Measurements from ENCODE around the gene TUBGCP3. TPM values are rescaled to one million over a fixed set of nuclear protein-coding genes. Genes with fewer than 3 reads are reported as not detected.
A peak's percentile ranks its signal among the peaks of the same experiment; 100 is the strongest.

The TUBGCP3 gene
- total RNA-seq, 1 donor from 2014 or later = 22.4 TPM

- no peaks in the 10 kb centered on the region for H3K9me3 ChIP-seq
- H3K4me3 ChIP-seq = no peak overlapping the region
- no peak for DNase-seq (ENCODE audit: low spot score in 2 of 2)
- no peaks in the 10 kb centered on the region for H3K36me3 ChIP-seq
- no peaks in the 10 kb centered on the region for H3K27me3 ChIP-seq
- H3K27ac ChIP-seq = no peak overlapping the region
- TF ChIP-seq CTCF (IDR thresholded peaks at IDR 0.05) = no peak
- intact Hi-C loops (cut with DNase I) = loop anchor here (10.0 kb wide), 1 partner anchor 971 kb away; no protein-coding TSS in a partner anchor
- H3K4me1 ChIP-seq = no peaks in the 10 kb centered on the region
Observed at GRCh38 chr13:112445411-112446271, 142.3 kb downstream of the TUBGCP3 start.

GRCh38 chr13:112444416-112445399 lies 143.2 kb downstream of the TUBGCP3 start:
- Histone ChIP-seq H3K4me1 (no peaks in the 10 kb centered on the region), H3K9me3 (no peaks in the 10 kb centered on the region), H3K4me3 (no peak overlapping the region), H3K36me3 (no peaks in the 10 kb centered on the region), H3K27me3 (no peaks in the 10 kb centered on the region), H3K27ac (no peak overlapping the region)
- intact Hi-C loops (cut with DNase I) = loop anchor here (10.0 kb wide), 1 partner anchor 970 kb away; no protein-coding TSS in a partner anchor
- no peak for TF ChIP-seq CTCF (IDR thresholded peaks at IDR 0.05)
- no peak for DNase-seq (ENCODE audit: low spot score in 2 of 2)

GRCh38 chr13:112443995-112444311 lies 144.0 kb downstream of the TUBGCP3 start:
- H3K36me3 ChIP-seq = no peaks in the 10 kb centered on the region
- intact Hi-C loops (cut with DNase I) = loop anchor here (10.0 kb wide), 1 partner anchor 969 kb away; no protein-coding TSS in a partner anchor
- DNase-seq (ENCODE audit: low spot score in 2 of 2) = no peak

GRCh38 chr13:112443191-112443994 lies 144.6 kb downstream of the TUBGCP3 start:
- DNase-seq (ENCODE audit: low spot score in 2 of 2) = no peak
- Histone ChIP-seq H3K27ac (no peak overlapping the region), H3K27me3 (no peaks in the 10 kb centered on the region), H3K4me3 (no peak overlapping the region), H3K36me3 (no peaks in the 10 kb centered on the region), H3K4me1 (no peaks in the 10 kb centered on the region), H3K9me3 (no peaks in the 10 kb centered on the region)
- no peak for TF ChIP-seq CTCF (IDR thresholded peaks at IDR 0.05)
- intact Hi-C loops (cut with DNase I) = loop anchor here (10.0 kb wide), 1 partner anchor 969 kb away; no protein-coding TSS in a partner anchor

More at GRCh38 chr13:112443995-112444311, 144.0 kb downstream of the TUBGCP3 start:
- no peak overlapping the region for H3K4me3 ChIP-seq
- H3K27me3 ChIP-seq = no peaks in the 10 kb centered on the region
- no peak overlapping the region for H3K27ac ChIP-seq
- H3K9me3 ChIP-seq = no peaks in the 10 kb centered on the region
- no peaks in the 10 kb centered on the region for H3K4me1 ChIP-seq
- peak; percentile 30 to 59 (median 34) for TF ChIP-seq CTCF (IDR thresholded peaks at IDR 0.05)

All from ascending aorta (tissue), 2 donors.